K562 (cell line): Measurements from ENCODE around the gene ZSCAN12. TPM values are rescaled to one million over a fixed set of nuclear protein-coding genes. Genes with fewer than 3 reads are reported as not detected.

Source experiments
- CBFB ChIP-seq: sonication (generic); formaldehyde crosslinking; IDR thresholded peaks from 2 replicates; pipeline ENCODE4 v1.4.0; 2020; ENCODE audit warnings: mild to moderate bottlenecking, missing genetic modification reagents
- CHAMP1 ChIP-seq: fragments of 450-650 bp; IDR thresholded peaks from 2 replicates; pipeline ENCODE4 v1.6.1; 2016; ENCODE audit warnings: mild to moderate bottlenecking
- CREM ChIP-seq: IDR thresholded peaks from 2 replicates; pipeline ENCODE4 v1.6.1; 2014; ENCODE audit warnings: antibody characterized with exemption, low read depth
- CTBP1 ChIP-seq: fragments of 450-650 bp; IDR thresholded peaks from 2 replicates; pipeline ENCODE4 v1.6.1; 2016; ENCODE audit warnings: borderline replicate concordance
- DIDO1 ChIP-seq: fragments of 450-650 bp; IDR thresholded peaks from 2 replicates; pipeline ENCODE4 v1.6.1; 2016; ENCODE audit warnings: low read depth, missing biosample characterization, missing genetic modification characterization
- GABPB2 ChIP-seq: fragments of 250-450 bp; sonication (Bioruptor Pico); conservative IDR thresholded peaks from 2 replicates; pipeline ENCODE4 v1.5.1; 2021; ENCODE audit warnings: mild to moderate bottlenecking
- KAT7 ChIP-seq: sonication (generic); formaldehyde crosslinking; IDR thresholded peaks from 2 replicates; pipeline ENCODE4 v1.8.0; 2022; ENCODE audit warnings: missing genetic modification reagents, mild to moderate bottlenecking, borderline replicate concordance
- KAT8 ChIP-seq: fragments of 450-650 bp; IDR thresholded peaks from 2 replicates; pipeline ENCODE4 v1.6.1; 2016; ENCODE audit warnings: low read depth, mild to moderate bottlenecking
- LCOR ChIP-seq: sonication (generic); formaldehyde crosslinking; IDR thresholded peaks from 2 replicates; pipeline ENCODE4 v1.8.0; 2022; ENCODE audit warnings: mild to moderate bottlenecking, missing genetic modification reagents
- NONO ChIP-seq, 2 experiments: fragments of 200-400 bp in 1 of 2; fragments of 450-650 bp in 1 of 2; formaldehyde crosslinking in 1 of 2; IDR thresholded peaks; 2 replicates each; pipeline ENCODE4 v1.6.1; 2017; ENCODE audit warnings: low read depth in 2 of 2, mild to moderate bottlenecking in 2 of 2, moderate library complexity in 2 of 2, low read length in 1 of 2
- PTRF ChIP-seq: fragments of 450-650 bp; IDR thresholded peaks from 2 replicates; pipeline ENCODE4 v1.6.1; 2016; ENCODE audit warnings: mild to moderate bottlenecking, missing genetic modification characterization, missing compliant biosample characterization
- RAD51 ChIP-seq: fragments of 450-650 bp; IDR thresholded peaks from 2 replicates; pipeline ENCODE4 v1.7.1; 2016; ENCODE audit warnings: low read depth, mild to moderate bottlenecking, borderline replicate concordance
- RCOR1 ChIP-seq, 2 experiments: IDR thresholded peaks; 2 replicates each; pipeline ENCODE4 v1.6.1; 2012; ENCODE audit warnings: low read depth in 2 of 2, low read length in 2 of 2, borderline replicate concordance in 1 of 2, improper control_type of control experiment in 1 of 2
- RHOXF2B ChIP-seq: fragments of 250-450 bp; sonication (Bioruptor Pico); conservative IDR thresholded peaks from 2 replicates; pipeline ENCODE4 v1.5.1; 2021
- RNF2 ChIP-seq: sonication (generic); IDR thresholded peaks from 2 replicates; pipeline ENCODE4 v1.6.1; 2016
- SMAD1 ChIP-seq: fragments of 150-350 bp; IDR thresholded peaks from 2 replicates; pipeline ENCODE4 v1.6.1; 2014; ENCODE audit warnings: low read length, low read depth; ENCODE audit not compliant: partially characterized antibody
- SMARCA4 ChIP-seq: fragments of 450-650 bp; IDR thresholded peaks from 2 replicates; pipeline ENCODE4 v1.6.1; 2016
- SMARCB1 ChIP-seq: IDR thresholded peaks from 2 replicates; pipeline ENCODE4 v1.6.1; 2011; ENCODE audit warnings: improper control_type of control experiment, low read depth; ENCODE audit not compliant: insufficient read length
- XRCC5 ChIP-seq: fragments of 200-400 bp; formaldehyde crosslinking; IDR thresholded peaks from 2 replicates; pipeline ENCODE4 v1.6.1; 2017; ENCODE audit warnings: low read depth, mild to moderate bottlenecking, low read length
- ZBTB7A ChIP-seq: IDR thresholded peaks from 2 replicates; pipeline ENCODE4 v1.6.1; 2011; ENCODE audit warnings: low read depth, mild to moderate bottlenecking, low read length, moderate library complexity, borderline replicate concordance; ENCODE audit not compliant: control insufficient read depth
- ZNF124 ChIP-seq: sonication (generic); formaldehyde crosslinking; IDR thresholded peaks from 2 replicates; pipeline ENCODE4 v1.8.1; 2022; ENCODE audit warnings: missing genetic modification reagents
- ZNF316 ChIP-seq: fragments of 450-650 bp; IDR thresholded peaks from 2 replicates; pipeline ENCODE4 v1.6.1; 2016
- polyA plus RNA-seq, 8 experiments: library from polyadenylated mRNA; depleted of rRNA in 4 of 8; stranded (reverse) in 5 of 8; unstranded in 3 of 8; fragments of >200 nt; fragmentation: Nextera tagmentation in 2 of 8; fragmentation: Illumina TruSeq in 1 of 8; extraction: Ambion mirVana in 2 of 8; extraction: Trizol in 1 of 8; gene quantifications; 2 replicates each; pipeline versions ENCODE4 v1.2.1 to v1.2.3, GENCODE V29; 2011 to 2014; ENCODE audit warnings: inconsistent platforms in 1 of 8, missing spikeins in 1 of 8
- total RNA-seq, 7 experiments: library from RNA; depleted of rRNA in 6 of 7; stranded (reverse); fragments of >200 nt in 6 of 7; fragmentation: Illumina TruSeq in 2 of 7; extraction: Trizol in 2 of 7; gene quantifications; 2 replicates each; pipeline versions ENCODE4 v1.2.1 to v1.2.3, GENCODE V29; 2011 to 2021; ENCODE audit warnings: low replicate concordance in 1 of 7
- TF ChIP-seq, protein P1 (sequence below): fragments of 250-450 bp; sonication (Bioruptor Pico); IDR thresholded peaks from 2 replicates; pipeline ENCODE4 v1.8.0; 2021; ENCODE audit warnings: mild to moderate bottlenecking, moderate library complexity

Gene ZSCAN12
- total and polyA plus RNA-seq, 9 of the 15 experiments (the other 6 are each of a cell fraction or from before 2014, with no cell fraction given): 2.5 to 19.6 (median 12.5) TPM

GRCh38 chr6:28349892-28350737 lies 49.4 kb downstream of the ZSCAN12 start, which contains the start of gene ZKSCAN3 (continued):
- no peak for TF ChIP-seq ZNF124 (CRISPR knock-in tag)
- TF ChIP-seq NONO (IDR thresholded peaks at IDR 0.05; ENCODE audit: low read depth in 2 of 2, low read length in 1 of 2): peak in 1 of 2 experiments; percentile 37; a peak in 1 of 4 replicates
- TF ChIP-seq SMAD1: peak; percentile 82
- peak; percentile 27 for TF ChIP-seq CHAMP1
- no peak for TF ChIP-seq SMARCB1
- peak; percentile 92 for TF ChIP-seq XRCC5
- TF ChIP-seq GABPB2 (CRISPR knock-in tag): no peak
- peak; percentile 67; the same call in 1 of the 2 replicates for TF ChIP-seq RNF2
- no peak for TF ChIP-seq PTRF (tag)
- peak; percentile 69; the same call in 1 of the 2 replicates for TF ChIP-seq CBFB (CRISPR knock-in tag)
- TF ChIP-seq RAD51: no peak
- TF ChIP-seq, protein P1, sequence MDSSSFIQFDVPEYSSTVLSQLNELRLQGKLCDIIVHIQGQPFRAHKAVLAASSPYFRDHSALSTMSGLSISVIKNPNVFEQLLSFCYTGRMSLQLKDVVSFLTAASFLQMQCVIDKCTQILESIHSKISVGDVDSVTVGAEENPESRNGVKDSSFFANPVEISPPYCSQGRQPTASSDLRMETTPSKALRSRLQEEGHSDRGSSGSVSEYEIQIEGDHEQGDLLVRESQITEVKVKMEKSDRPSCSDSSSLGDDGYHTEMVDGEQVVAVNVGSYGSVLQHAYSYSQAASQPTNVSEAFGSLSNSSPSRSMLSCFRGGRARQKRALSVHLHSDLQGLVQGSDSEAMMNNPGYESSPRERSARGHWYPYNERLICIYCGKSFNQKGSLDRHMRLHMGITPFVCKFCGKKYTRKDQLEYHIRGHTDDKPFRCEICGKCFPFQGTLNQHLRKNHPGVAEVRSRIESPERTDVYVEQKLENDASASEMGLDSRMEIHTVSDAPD: no peak
- TF ChIP-seq LCOR (CRISPR knock-in tag): peak; percentile 35; the same call in 1 of the 2 replicates
- TF ChIP-seq SMARCA4: peak; percentile 84
- TF ChIP-seq RCOR1 (IDR thresholded peaks at IDR 0.05; ENCODE audit: borderline replicate concordance in 1 of 2, low read depth in 2 of 2, low read length in 2 of 2): peak in 1 of 2 experiments; percentile 84; a peak in 1 of 4 replicates
- no peak for TF ChIP-seq KAT7 (CRISPR knock-in tag)
- peak; percentile 72 for TF ChIP-seq ZNF316
- peak; percentile 88 for TF ChIP-seq CTBP1
- no peak for TF ChIP-seq KAT8
- no peak for TF ChIP-seq RHOXF2B (CRISPR knock-in tag)
- peak; percentile 72; the same call in 1 of the 2 replicates for TF ChIP-seq CREM
- peak; percentile 88 for TF ChIP-seq ZBTB7A
- TF ChIP-seq DIDO1 (tag): peak; percentile 72; the same call in 1 of the 2 replicates
